HT-29 (cell line): ENCODE measurements around the gene GRPEL2. TPM values are rescaled to one million over a fixed set of nuclear protein-coding genes. Genes with fewer than 3 reads are reported as not detected.
"Not testable (repeated sequence)": the region's sequence is repeated elsewhere in the genome, so short reads cannot be mapped to it uniquely, and the experiment has no call there.

ENCODE experiments used
- DNase-seq: peaks from one replicate; pipeline ENCODE4 v3.0.0-alpha.2; 2015; ENCODE audit warnings: low spot score
- total RNA-seq: library from RNA; depleted of rRNA; stranded (reverse); fragments of >200 nt; shearing (Covaris generic); gene quantifications from 2 replicates; pipeline ENCODE4 v1.2.3, GENCODE V29; 2014; rRNA removed

The GRPEL2 gene
- total RNA-seq, 1 experiment from 2014 or later: 10.7 TPM

DNA sequence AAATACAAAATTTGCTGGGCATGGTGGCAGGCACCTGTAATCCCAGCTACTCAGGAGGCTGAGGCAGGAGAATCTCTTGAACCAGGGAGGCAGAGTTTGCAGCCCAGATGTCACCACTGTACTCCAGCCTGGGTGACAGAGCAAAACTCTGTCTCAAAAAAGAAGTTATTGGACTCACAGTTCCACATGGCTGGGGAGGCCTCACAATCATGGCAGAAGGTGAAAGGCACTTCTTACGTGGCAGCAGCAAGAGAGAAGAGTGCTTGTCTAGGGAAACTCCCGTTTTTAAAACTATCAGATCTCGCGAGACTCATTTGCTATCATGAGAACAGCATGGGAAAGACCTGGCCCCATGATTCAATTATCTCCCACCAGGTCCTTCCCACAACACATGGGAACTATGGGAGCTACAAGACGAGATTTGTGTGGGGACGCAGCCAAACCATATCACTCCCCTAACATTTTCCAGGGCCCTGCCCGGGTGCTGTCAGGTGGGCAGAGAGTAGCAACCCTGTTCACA, 53.5 kb downstream of the GRPEL2 start:
- not testable (repeated sequence) for DNase-seq

DNA sequence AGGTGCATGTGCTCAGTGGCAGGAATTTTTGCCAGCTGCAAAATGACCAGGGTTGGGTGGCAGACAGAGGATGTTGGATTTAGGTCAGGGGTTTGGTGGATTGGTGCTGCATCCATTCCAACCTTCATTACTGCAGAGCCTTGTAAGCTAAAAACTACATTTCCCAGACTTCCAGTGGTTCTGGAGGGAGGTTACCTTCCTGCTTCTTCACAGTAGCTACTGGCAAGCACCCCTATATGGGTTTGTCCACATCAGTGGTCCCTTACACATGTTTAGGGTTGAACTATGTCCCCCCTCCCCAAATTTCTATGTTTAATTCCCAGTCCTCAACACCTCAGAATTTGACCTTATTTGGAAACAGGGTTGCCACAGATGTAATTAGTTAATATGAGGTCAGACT, 54.5 kb downstream of the GRPEL2 start:
- DNase-seq: no peak

DNA sequence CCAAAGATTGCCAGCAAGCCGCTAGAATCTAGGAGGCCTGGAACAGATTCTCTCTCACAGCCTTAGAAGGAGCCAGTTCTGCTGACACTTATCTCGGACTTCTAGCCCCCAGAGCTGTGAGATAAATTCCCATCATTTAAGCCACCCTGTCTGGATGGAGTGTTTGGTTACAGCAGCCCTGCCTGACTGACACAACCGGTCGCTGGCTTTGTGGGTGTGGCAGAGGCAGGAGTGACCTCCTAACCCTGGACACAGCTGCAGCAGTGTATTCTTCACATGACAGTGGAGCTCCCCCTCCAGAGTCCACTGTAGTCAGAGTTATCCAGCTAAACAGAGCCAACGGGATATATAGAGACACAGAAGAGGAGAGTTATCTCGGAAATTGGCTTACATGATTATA, 55.0 kb downstream of the GRPEL2 start:
- no peak for DNase-seq

- no peak for DNase-seq
Observed at GRCh38 chr5:149401051-149401450, 55.8 kb downstream of the GRPEL2 start.

DNA sequence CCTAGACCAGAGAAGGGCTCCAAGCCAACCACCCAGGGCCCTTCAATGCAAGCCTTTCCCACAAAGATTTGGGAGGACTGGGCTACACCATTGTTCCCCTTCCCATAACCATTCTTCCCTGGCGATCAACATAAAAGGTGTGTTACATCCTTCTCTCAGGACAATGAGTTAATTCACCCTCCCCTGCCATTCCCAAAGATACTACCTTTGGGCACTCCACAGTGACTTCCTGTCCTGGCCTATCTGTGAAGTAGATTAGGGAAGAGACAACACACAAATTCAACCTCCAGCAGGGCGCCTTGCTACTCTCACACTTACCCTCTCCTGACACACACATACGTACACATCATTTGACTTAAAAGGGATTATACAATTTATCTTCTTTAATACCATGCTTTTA, 57.0 kb downstream of the GRPEL2 start:
- no peak for DNase-seq

Other genes starting within 250 kb of the GRPEL2 start
- 13.6 and 20.7 TPM in 2 replicates for gene ABLIM3, start 204.0 kb upstream of the GRPEL2 start, total RNA-seq
- gene AFAP1L1, start 73.6 kb upstream of the GRPEL2 start, total RNA-seq: 0.05 TPM in 1 of 2 replicates, not detected in the other
- 1.2 and 1.7 TPM in 2 replicates for gene PCYOX1L, start 12.5 kb downstream of the GRPEL2 start, total RNA-seq
- gene IL17B, start 33.8 kb downstream of the GRPEL2 start, total RNA-seq: not detected in 2 replicates
- 318 and 376 TPM in 2 replicates for gene CSNK1A1, start 205.9 kb downstream of the GRPEL2 start, total RNA-seq
- gene ARHGEF37, start 236.0 kb downstream of the GRPEL2 start, total RNA-seq: 0.10 and 0.15 TPM in 2 replicates